Prostate gland (tissue), 2 donors: Measurements from ENCODE around the gene MTFR1L. TPM values are rescaled to one million over a fixed set of nuclear protein-coding genes. Genes with fewer than 3 reads are reported as not detected.
A peak's percentile ranks its signal among the peaks of the same experiment; 100 is the strongest.
"Not testable (repeated sequence)": the region's sequence is repeated elsewhere in the genome, so short reads cannot be mapped to it uniquely, and the experiment has no call there.

Experiments
- DNase-seq: peaks from one replicate; pipeline ENCODE4 v3.0.0-alpha.2; 2019; ENCODE audit warnings: low spot score
- H3K27ac ChIP-seq, 2 donors: fragments of 200-600 bp; sonication (generic); 2 replicates each; pipeline ENCODE4 v1.5.1; 2017 to 2019
- H3K27me3 ChIP-seq: fragments of 200-600 bp; sonication (generic); replicated peaks from 2 replicates; pipeline ENCODE4 v1.5.1; 2019; ENCODE audit not compliant: insufficient read depth
- H3K36me3 ChIP-seq, 2 donors: fragments of 200-600 bp; sonication (generic); 1 replicate in 1 of 2; 2 replicates in 1 of 2; pipeline versions ENCODE4 v1.5.1 to v1.8.1; 2017 to 2019
- H3K4me1 ChIP-seq: fragments of 200-600 bp; sonication (generic); replicated peaks from 2 replicates; pipeline ENCODE4 v1.5.1; 2019
- H3K4me3 ChIP-seq, 2 donors: fragments of 200-600 bp; sonication (generic); 2 replicates each; pipeline ENCODE4 v1.5.1; 2017 to 2019
- H3K9me3 ChIP-seq: fragments of 200-600 bp; sonication (generic); 2 replicates; pipeline ENCODE4 v1.5.1; 2017
- POLR2A ChIP-seq: fragments of 450-650 bp; IDR thresholded peaks from one replicate; pipeline ENCODE4 v1.6.1; 2016; ENCODE audit warnings: antibody characterized with exemption, mild to moderate bottlenecking
- POLR2AphosphoS5 ChIP-seq: sonication (generic); formaldehyde crosslinking; IDR thresholded peaks from one replicate; pipeline ENCODE4 v1.6.1; 2017; ENCODE audit warnings: antibody characterized with exemption
- WGBS: methylation state at CpG from one replicate; pipeline ENCODE4 v1.1.5; 2018; 5-methylcytosine and 5-hydroxymethylcytosine counted together
- intact Hi-C: fragments of 100-400 bp; cut with DNase I; formaldehyde crosslinking; loops from one replicate; pipeline ENCODE4 v1.14.2; 2022
- total RNA-seq, 2 donors: library from RNA; depleted of rRNA; stranded (reverse); fragments of >200 nt; gene quantifications; one replicate each; pipeline ENCODE4 v1.1.0, GENCODE V29; 2016
- TF ChIP-seq, protein P1 (sequence below), 4 experiments: fragments of 200-600 bp in 2 of 4; fragments of 450-650 bp in 2 of 4; sonication (generic) in 2 of 4; IDR thresholded peaks; 1 replicate in 3 of 4; 2 replicates in 1 of 4; pipeline ENCODE4 v1.5.1; 2016 to 2019; ENCODE audit warnings: antibody characterized with exemption in 4 of 4, mild to moderate bottlenecking in 2 of 4, moderate library complexity in 2 of 4

The MTFR1L gene
- total RNA-seq, 2 donors from 2014 or later = 82.2 to 112 TPM

DNA sequence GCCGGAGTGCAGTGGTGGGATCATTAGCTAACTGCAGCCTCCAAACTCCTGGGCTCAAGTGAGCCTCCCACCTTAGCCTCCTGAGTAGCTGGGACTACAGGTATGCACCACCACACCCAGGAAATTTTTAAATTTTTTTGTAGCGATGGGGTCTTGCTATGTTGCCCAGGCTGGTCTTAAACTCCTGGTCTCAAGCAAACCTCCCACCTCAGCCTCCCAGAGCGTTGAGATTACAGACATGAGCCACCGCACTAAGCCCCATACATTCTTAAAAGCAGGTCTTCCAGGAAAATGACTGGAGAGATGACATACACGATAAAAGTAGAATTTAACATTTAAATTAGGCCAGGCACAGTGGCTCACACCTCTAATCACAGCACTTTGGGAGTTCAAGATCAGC lies 13.4 kb downstream of the MTFR1L start:
- TF ChIP-seq, protein P1, sequence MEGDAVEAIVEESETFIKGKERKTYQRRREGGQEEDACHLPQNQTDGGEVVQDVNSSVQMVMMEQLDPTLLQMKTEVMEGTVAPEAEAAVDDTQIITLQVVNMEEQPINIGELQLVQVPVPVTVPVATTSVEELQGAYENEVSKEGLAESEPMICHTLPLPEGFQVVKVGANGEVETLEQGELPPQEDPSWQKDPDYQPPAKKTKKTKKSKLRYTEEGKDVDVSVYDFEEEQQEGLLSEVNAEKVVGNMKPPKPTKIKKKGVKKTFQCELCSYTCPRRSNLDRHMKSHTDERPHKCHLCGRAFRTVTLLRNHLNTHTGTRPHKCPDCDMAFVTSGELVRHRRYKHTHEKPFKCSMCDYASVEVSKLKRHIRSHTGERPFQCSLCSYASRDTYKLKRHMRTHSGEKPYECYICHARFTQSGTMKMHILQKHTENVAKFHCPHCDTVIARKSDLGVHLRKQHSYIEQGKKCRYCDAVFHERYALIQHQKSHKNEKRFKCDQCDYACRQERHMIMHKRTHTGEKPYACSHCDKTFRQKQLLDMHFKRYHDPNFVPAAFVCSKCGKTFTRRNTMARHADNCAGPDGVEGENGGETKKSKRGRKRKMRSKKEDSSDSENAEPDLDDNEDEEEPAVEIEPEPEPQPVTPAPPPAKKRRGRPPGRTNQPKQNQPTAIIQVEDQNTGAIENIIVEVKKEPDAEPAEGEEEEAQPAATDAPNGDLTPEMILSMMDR (IDR thresholded peaks at IDR 0.05) = no peak
- TF ChIP-seq POLR2AphosphoS5 (no peak), POLR2A (no peak)
- no peak overlapping the region for H3K27ac ChIP-seq
- no peak overlapping the region for H3K4me3 ChIP-seq
- H3K4me1 ChIP-seq = peaks cover 10% of the 10 kb centered on the region
- no peak for DNase-seq
- intact Hi-C loops = no loop called here
- no peaks in the 10 kb centered on the region for H3K27me3 ChIP-seq
- peaks cover 10 to 38% of the 10 kb centered on the region in 2 donors for H3K36me3 ChIP-seq
- no peaks in the 10 kb centered on the region for H3K9me3 ChIP-seq
- WGBS = 98% methylated on average over 5 of the region's 5 CpGs

- peaks cover 10% of the 10 kb centered on the region for H3K4me1 ChIP-seq
- intact Hi-C loops = no loop called here
- 63% methylated on average over 3 of the region's 3 CpGs for WGBS
- H3K27ac ChIP-seq = no peak overlapping the region
- no peak for DNase-seq
- no peaks in the 10 kb centered on the region for H3K9me3 ChIP-seq
- H3K4me3 ChIP-seq = no peak overlapping the region
- TF ChIP-seq POLR2A (no peak), POLR2AphosphoS5 (no peak)
- TF ChIP-seq, protein P1 (IDR thresholded peaks at IDR 0.05) = no peak
- no peaks in the 10 kb centered on the region for H3K27me3 ChIP-seq
- peaks cover 0 to 22% of the 10 kb centered on the region in 2 donors for H3K36me3 ChIP-seq
Measured at GRCh38 chr1:25834894-25835293, 15.1 kb downstream of the MTFR1L start.

- intact Hi-C loops = no loop called here
- Histone ChIP-seq H3K4me3 (no peak overlapping the region), H3K36me3 (peaks cover 0 to 7% of the 10 kb centered on the region in 2 donors), H3K9me3 (no peaks in the 10 kb centered on the region), H3K4me1 (peaks cover 10% of the 10 kb centered on the region), H3K27ac (peak overlapping the region in 1 of 2 donors; percentile 39), H3K27me3 (no peaks in the 10 kb centered on the region)
- 60% methylated on average over 3 of the region's 3 CpGs for WGBS
- TF ChIP-seq, protein P1 (IDR thresholded peaks at IDR 0.05) = no peak
- TF ChIP-seq POLR2A (no peak), POLR2AphosphoS5 (no peak)
- no peak for DNase-seq
Measured at GRCh38 chr1:25836695-25837094, 16.9 kb downstream of the MTFR1L start.

DNA sequence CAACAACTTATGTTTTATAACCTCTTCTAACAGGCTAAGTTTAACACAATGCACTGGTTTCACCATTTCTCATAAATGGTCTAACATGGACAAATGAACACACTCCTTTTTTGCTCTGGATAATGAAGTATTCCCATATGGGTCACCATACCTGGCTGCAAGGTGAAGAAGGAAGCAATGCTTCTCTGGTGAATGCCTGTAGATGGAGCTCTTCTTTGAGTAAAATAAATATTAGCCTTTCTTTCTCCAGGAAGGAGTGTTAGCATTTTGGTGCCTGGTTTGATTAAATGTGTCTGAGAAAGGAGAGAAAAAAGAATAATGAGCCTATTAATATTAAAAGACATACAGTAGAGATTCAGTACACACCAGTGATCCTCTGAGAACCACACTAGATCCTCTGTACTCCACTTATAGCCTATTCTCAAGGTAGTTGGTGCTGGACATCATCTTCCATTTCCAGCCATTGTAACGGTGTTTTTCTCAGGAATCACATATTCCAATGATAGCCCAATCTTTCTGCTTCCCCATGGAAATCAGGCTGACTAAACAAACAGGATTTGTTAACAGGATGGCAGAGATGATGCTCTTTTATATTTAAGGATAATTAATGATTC lies 17.6 kb downstream of the MTFR1L start:
- peaks cover 0 to under 1% of the 10 kb centered on the region in 2 donors for H3K36me3 ChIP-seq
- TF ChIP-seq POLR2AphosphoS5 (peak; percentile 53), POLR2A (no peak)
- TF ChIP-seq, protein P1 (IDR thresholded peaks at IDR 0.05) = peak in 3 of 4 experiments; percentile 33 to 69 (median 60)
- H3K27me3 ChIP-seq = no peaks in the 10 kb centered on the region
- peak overlapping the region; percentile 39 to 41 for H3K27ac ChIP-seq
- intact Hi-C loops = no loop called here
- no peaks in the 10 kb centered on the region for H3K9me3 ChIP-seq
- 77% methylated on average over 1 of the region's 1 CpG for WGBS
- no peak overlapping the region for H3K4me3 ChIP-seq
- peaks cover 10% of the 10 kb centered on the region for H3K4me1 ChIP-seq
- DNase-seq = no peak

GRCh38 chr1:25839808-25840207 lies 20.1 kb downstream of the MTFR1L start:
- H3K4me1 ChIP-seq, H3K27me3 ChIP-seq, intact Hi-C loops, DNase-seq, H3K4me3 ChIP-seq, H3K9me3 ChIP-seq, H3K27ac ChIP-seq, H3K36me3 ChIP-seq: not testable (repeated sequence)
- 98% methylated on average over 4 of the region's 4 CpGs for WGBS
